Anterior cingulate cortex (tissue), 58 donors: Measurements from ENCODE around the gene LAMP1.
"Not testable (repeated sequence)": the region's sequence is repeated elsewhere in the genome, so short reads cannot be mapped to it uniquely, and the experiment has no call there.

Source experiments
- DNase-seq, 58 donors: peaks; one replicate each; lab custom pipeline; 2025; lab: John Stamatoyannopoulos, UW

LAMP1 gene

DNA sequence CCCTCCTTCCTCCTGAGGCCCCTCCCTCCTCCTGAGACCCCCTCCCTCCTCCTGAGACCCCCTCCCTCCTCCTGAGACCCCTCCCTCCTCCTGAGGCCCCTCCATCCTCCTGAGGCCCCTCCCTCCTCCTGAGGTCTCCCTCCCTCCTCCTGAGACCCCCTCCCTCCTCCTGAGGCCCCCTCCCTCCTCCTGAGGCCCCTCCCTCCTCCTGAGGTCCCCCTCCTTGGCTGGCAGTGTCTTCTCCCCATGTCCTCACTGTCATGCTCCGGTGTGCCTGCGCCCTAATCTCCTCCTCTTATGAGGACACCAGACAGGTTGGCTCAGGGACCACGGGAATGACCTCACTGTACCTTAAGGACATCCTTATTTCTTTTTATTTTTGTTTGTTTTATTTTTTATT is 74.7 kb downstream of the LAMP1 start:
- not testable (repeated sequence) for DNase-seq
